ENCODE measurements around the gene PAX3.

DNA sequence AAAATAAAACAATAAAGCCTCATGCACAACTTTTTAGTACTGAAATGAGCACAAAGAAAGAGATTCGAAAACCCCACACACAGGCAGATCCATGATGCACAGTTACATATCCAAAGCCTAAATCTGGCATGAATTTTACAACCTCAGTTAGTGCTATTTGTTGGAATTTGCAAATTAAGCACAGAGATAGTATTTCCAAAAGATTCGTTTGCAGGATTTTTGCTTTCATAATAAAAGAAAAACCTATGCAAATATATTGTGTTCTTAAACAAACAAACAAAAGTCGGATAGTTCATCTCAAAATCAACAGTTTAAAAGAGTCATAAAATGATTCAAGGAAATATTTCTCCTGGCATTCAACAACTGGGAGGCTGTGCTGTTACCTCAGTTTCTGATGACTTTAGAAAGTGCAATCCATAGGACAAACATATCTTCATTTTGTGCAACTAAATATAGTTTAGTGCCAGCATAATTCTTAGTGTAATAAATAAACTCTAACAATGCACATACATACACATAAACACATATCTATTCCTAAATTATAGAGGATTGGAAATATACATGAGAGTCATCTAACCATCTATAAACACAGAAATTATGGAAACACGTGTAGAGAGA, 10.8 kb downstream of the PAX3 start:
- TF ChIP-seq, protein P1, sequence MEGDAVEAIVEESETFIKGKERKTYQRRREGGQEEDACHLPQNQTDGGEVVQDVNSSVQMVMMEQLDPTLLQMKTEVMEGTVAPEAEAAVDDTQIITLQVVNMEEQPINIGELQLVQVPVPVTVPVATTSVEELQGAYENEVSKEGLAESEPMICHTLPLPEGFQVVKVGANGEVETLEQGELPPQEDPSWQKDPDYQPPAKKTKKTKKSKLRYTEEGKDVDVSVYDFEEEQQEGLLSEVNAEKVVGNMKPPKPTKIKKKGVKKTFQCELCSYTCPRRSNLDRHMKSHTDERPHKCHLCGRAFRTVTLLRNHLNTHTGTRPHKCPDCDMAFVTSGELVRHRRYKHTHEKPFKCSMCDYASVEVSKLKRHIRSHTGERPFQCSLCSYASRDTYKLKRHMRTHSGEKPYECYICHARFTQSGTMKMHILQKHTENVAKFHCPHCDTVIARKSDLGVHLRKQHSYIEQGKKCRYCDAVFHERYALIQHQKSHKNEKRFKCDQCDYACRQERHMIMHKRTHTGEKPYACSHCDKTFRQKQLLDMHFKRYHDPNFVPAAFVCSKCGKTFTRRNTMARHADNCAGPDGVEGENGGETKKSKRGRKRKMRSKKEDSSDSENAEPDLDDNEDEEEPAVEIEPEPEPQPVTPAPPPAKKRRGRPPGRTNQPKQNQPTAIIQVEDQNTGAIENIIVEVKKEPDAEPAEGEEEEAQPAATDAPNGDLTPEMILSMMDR (IDR thresholded peaks at IDR 0.05; ENCODE audit: low read depth, low read length), result no peak
- no peak for TF ChIP-seq EZH2phosphoT487 (IDR thresholded peaks at IDR 0.05; ENCODE audit: low read depth)

Measured in OCI-LY3 (cell line).